SU-DHL-6 (cell line): ENCODE measurements around the gene MAGEB4.

Source experiments
- CTCF ChIP-seq: fragments of 200-600 bp; sonication (generic); IDR thresholded peaks from one replicate; pipeline ENCODE4 v1.5.1; 2017; ENCODE audit warnings: antibody characterized with exemption, mild to moderate bottlenecking, low read length, moderate library complexity; ENCODE audit not compliant: insufficient read depth, poor library complexity, severe bottlenecking
- EZH2phosphoT487 ChIP-seq: fragments of 200-600 bp; sonication (generic), shearing (Covaris generic); conservative IDR thresholded peaks from 2 replicates; pipeline ENCODE4 v1.6.1; 2018; ENCODE audit warnings: mild to moderate bottlenecking, antibody characterized with exemption, low read length, moderate library complexity, mixed read lengths

GRCh38 chrX:30282527-30282926 lies 40.7 kb downstream of the MAGEB4 start:
- TF ChIP-seq CTCF (no peak), EZH2phosphoT487 (no peak)
